GM19467 (cell line): ENCODE data around the gene MKRN2OS.

Experiments
- ATAC-seq: cut with Tn5 transposase; IDR thresholded peaks from one replicate; pipeline ENCODE4 v1.9.1; 2021; ENCODE audit warnings: mild to moderate bottlenecking, moderate library complexity; ENCODE audit not compliant: unreplicated experiment

The MKRN2OS gene, protein sequence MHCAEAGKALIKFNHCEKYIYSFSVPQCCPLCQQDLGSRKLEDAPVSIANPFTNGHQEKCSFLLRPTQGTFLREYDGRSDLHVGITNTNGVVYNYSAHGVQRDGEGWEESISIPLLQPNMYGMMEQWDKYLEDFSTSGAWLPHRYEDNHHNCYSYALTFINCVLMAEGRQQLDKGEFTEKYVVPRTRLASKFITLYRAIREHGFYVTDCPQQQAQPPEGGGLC

DNA sequence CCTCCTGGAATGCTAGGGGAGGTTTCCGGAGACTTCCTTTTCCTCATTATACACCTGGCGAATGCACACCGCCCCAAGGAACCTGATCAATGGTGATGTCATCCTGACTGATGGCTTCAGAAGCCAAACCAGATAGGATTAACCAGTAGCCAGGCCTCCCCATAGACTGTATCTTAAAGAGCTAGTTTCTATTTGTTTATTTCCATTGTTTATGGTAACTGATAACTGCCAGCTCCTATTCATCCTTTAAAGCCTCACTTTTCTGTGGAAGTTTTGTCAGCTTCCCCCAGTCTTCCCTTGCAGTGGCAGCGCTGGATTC lies at the start of gene MKRN2OS:
Gene MKRN2OS (minus strand): TSS at position 27 of the 319 bp plus-strand sequence. CDS start 35 bp downstream, outside the sequence.
- ATAC-seq = no peak

DNA sequence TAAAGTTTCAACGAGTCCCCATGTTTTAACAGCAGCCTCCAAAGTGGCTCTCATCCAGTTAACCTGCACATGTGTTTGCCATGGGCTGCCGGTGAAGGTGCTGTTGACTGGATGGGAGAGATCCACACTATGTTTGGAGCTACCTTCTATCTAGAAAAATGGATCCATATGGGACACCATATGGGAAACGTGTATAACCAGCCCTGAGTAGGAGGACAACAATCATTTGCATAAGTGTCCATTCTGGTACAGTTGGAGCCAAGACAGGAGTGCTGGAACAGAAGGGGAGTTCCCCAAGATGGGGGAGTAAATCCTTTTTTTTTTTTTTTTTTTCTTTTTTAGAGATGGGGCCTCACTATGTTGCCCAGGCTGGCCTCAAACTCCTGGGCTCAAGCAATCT lies 48.2 kb upstream of the MKRN2OS start:
- ATAC-seq = no peak

DNA sequence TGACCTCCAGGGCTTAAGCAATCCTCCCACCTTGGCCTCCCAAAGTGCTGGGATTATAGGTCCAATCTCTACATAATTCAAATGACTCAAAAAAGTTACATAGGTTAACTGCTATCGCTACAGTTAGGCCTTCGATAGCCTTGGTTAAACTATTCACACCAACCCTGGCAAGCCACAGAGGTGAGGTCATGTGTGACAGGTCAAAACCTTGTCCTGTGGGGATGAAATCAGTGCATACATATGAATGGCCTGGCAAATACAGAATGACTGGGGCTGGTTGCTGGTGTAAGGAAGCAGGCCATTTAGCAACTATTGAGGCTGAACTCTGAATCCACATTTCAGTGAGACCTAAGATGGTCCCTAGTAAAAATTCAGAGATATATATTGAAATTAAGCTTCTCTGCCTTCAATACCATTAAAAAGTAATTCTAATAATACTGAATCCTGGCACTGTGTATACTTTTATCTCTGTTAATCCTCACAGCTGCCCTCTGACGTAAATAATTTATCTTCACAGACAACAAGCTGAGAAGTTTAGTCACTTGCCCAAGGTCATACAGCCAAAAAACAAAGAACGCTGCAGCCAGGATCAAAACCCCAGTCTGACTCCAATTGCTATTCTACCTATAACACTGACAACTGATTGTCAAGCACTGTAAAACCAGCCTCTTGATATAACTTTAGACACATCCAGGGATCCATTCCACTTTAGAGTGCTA lies 46.9 kb upstream of the MKRN2OS start:
- ATAC-seq = no peak

DNA sequence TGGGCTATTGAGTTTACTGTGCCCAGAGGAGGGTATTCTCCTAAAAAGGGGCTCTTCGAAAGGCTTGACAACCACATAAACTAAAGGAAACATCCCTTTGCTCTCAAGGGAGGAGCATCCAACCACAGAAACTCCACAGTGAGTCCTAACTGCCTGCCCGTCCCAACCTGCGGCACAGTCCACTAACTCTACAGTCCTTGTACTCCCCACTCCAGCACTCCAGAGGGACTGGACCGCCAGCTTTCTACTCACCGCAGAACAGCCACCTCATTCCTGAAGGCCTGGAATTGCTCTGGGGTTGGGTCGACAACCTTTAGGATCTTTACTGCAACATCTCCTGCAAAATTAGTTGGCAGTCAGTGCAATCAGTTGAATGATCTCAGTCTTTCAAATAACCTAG lies 46.2 kb upstream of the MKRN2OS start:
- ATAC-seq = no peak

DNA sequence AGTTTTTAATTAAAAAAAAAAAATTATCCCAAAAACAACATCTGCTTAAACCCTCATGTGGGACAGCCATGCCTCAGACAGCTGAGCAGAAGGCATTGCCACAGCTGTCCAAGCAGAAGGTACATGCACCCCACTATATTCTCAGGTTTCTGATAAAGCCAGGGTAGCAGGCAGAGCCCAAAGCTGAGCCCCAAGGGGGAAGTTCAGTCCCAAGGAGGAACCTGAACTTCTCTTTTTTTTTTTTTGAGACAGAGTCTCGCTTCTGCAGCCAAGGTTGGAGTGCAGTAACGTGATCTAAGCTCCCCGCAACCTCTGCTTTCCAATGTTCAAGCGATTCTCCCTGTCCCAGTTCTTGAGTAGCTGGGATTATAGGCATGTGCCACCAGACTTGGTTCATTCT lies 44.8 kb upstream of the MKRN2OS start:
- ATAC-seq = no peak

DNA sequence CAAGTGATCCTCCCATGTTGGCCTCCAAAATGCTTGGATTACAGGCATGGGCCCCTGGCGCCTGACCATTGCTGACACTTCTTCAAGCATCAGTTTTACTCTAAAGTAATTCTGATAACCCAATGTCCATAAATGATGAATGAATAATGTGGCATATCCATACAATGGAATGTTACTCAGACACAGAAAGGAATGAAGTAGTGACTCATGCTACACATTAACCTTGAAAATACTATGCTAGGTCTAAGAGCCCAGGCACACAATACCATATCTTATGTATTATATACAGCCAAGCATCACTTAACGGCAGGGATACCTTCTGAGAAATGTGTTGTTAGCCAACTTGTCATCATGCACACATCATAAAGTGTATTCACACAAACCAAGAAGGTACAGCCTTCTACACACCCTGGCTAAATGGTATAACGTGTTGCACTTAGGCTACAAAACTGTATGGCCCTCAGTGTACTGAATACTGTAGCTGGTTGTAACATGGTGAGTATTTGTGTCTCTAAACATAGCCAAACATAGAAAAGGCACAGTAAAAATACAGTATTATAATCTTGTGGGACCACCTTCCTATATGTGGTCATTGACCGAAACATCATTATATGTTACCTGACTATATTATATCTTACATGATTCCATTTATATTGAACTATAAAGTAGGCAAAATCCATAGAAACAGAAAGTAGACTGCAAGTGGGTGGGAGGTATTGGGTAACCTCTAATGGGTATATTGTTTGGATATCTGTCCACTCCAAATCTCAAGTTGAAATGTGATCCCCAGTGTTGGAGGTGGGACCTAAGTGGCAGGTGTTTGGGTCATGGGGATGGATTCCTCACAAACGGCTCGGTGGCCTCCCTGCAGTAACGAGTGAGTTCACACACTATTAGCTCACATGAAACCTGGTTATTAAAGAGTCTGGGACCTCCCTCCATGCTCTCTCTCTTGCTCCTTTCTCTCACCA lies 43.0 kb upstream of the MKRN2OS start:
- no peak for ATAC-seq

DNA sequence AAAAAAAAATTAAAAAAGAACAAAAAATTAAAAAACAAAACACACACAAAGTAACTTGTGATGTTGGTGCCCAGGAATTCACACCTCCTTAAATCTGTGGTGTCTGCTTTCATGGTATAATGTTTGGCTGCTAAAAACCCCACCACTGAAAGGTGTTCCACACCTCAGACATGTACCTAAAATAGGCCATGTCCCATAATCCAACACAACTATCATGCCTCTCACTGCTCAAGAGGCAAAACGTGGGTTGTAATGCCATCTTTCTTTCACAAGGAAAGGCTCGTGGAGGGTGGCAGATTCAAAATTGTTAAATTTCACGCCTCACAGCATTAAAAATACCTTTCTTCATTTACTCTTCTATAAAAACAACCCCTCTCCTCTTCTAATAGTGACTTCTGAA lies 41.1 kb upstream of the MKRN2OS start:
- ATAC-seq = no peak

DNA sequence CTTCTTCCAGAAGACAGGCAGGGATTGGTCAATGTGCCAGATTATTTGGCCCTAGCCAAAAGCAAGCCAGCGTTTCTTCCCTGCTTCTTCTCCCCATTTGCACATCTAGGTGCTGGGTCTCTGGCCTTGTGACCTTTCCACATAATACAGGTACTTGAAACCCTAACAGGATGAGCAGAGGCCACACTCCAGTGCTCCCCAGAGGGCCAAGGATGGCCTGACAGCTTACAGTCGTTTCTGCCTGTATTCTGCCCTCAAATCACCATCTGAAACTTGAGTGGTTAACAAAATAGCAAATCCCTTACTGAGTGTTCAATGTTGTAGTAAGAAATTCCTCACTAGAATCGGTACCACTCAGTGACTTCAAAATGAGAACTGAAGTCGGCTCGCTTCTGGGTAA lies 40.7 kb upstream of the MKRN2OS start:
- no peak for ATAC-seq

DNA sequence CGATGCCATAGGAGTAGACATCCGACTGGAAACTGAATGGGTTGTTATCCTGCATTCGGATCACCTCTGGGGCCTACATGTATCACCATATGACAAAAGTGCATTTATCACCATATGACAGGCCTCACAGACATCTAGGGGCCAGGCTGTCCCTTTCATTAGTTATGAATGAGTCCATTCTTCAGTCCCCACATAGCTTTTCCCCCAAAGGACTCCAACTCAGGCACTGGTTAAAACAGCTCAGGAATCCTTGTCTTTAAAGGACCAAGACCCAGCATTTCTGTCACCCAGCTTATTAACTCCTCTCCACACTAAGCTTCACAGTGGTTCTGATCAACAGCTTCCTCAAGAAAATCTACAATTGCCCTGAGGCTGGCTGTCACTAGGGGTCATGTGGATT lies 39.9 kb upstream of the MKRN2OS start:
- no peak for ATAC-seq

DNA sequence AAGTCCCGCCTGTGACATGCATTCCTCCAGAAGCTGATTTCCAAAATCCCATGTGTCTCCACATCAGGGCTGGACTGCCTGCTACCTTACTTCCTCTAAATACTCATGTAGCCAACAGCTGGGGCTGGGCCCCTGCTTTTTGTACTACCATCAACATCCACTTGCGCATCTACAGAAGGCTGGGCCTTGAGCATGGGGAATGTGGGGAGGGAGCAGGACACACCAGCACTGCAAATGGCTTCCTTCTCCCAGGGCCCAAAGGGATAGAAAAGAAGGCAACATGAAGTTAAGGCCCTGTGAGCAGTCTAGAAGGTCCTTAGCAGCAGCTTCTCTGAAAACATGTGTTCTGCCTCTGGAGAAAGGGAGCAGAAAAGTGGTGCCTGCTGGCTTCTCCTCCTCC lies 38.8 kb upstream of the MKRN2OS start:
- ATAC-seq = no peak

DNA sequence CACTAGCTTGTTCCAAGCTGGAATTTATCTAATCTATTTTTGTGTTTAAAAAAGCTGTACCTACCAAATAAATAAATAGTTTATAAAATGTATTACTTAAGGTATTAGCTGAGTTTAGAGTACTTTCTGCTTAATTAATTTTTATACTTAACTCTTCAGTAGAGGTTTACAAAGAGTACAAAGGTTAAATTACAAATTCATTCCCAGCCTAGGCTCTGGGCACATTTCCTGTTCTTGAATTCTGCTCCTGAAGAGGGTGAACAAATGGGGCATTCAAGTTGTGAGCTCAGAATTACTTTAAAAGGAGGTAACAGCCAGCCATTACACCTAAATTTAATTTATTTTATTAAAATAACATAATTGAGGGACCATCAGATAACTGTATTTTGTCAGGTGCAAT lies 38.0 kb upstream of the MKRN2OS start:
- ATAC-seq = no peak

DNA sequence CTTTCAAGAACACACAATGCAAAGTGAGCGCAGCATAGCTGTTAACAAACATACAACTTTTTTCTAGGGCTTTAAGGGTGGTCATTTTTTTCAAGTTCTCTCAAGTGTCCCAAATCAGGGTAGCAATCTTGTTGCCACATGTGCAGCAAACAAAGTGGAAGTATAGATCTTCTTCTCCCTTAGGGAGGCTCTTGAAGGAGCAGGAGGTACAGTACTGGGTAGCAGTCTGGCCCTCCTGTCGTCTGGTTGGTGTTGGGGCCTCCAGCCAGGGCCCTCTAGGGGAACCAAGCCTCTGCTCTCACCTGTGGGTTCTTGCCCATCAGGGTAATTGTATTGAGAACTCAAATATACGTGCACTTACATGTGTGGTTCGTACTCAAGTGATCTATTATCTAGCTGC lies 37.4 kb upstream of the MKRN2OS start:
- no peak for ATAC-seq

DNA sequence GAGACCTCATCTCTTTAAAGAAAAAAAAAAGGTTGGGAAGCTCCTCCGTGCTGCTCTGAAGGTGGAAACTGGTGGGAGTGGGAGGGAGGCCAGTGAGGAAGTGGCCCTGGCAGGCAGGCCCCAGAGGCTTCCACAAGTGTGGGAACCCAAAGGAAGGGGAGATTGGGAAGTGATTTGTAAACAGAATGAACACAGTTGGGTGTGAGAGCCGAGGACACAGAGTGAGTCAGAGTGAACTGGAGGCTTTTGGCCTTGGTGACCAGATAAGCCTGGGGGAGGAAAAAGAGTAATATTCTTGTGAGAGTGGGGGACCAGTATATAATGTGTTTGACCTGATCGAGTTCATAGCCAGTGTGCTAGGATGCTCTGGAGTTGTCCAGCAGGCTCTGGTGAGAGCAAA lies 34.6 kb upstream of the MKRN2OS start:
- ATAC-seq = no peak

DNA sequence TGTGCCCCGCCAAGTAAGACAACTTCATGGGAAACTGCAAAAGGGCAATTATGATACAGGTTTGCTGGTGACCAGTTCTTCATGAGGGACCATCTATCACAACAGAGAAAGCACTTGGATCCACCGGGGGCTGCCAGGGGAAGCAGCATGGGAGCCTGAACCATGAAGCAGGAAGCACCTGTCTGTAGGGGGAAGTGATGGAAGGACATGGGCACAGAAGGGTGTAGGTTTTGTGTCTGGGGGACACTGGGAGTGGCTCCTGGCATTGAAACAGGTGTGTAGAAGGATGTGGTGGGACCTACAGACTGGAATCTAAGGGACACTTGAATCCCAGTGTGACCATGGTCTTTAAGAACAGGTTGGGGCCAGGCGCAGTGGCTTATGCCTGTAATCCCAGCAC lies 34.2 kb upstream of the MKRN2OS start:
- ATAC-seq = no peak

DNA sequence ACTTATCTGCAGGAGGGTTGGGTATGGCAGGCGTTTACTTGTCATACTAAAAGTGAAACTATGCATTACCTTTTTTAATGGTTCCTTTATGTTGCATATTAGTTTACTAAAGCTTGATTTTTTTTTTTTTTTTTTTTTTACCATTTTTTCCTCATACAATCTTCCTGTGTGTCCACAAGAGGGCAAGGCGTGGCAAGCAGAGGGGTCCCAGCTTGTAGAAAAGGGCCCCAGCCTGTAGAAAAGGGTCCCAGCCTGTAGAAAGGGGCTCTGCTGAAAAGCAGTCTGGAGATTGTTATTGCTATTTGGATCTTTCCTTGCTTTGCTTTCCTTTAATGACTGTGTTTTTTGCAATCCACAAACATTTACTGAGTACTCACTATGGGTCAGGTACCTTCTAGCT lies 33.4 kb upstream of the MKRN2OS start:
- no peak for ATAC-seq

DNA sequence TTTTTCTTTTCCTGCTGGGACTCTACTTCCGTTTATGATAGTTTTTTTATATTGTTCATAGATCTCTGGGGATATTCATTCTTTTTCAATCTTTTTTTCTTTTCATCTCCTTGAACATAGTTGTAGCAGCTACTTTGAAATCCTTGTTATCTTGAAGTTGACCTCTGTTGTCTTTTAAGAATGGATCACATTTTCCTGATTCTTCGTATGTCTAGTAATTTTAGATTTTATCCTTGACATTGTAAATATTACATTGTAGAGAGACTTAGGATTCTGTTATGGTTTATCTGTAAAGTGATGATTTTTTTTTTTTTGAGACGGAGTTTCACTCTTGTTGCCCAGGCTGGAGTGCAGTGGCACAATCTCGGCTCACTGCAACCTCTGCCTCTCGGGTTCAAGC lies 32.1 kb upstream of the MKRN2OS start:
- ATAC-seq = no peak

DNA sequence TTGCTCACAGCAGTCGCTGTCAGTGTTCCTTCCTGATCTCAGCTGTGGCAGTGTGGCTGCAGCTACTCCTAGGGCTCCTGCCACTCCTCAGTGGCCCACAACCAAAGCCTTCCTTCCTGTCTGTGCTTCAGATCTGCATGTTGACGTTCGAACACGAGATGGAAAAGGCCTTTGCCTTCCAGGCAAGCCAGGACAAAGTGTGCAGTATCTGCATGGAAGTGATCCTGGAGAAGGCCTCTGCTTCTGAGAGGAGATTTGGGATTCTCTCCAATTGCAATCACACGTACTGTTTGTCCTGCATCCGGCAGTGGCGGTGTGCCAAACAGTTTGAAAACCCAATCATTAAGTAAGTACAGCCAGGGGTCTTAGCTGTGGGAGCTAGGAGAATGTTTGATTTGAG lies 29.4 kb upstream of the MKRN2OS start:
- no peak for ATAC-seq

DNA sequence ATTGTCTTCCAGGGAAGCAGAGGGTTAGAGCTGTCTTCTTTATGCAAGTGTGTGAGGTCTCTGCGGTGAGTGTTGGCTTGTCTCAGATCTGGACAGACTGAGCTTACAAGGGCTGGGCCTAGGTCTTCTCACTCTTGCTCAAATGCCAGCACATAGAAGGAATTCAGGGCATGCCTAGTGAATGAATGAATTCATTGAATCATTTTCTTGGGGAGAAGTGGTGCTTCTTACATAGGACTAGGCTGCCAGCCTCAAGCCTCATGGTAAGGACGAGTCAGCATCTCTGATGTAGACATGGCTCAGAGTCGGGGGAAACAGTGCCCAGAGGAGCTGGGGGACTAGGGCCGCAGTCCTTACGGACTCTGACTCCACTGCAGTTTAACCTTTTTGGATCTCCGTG lies 28.8 kb upstream of the MKRN2OS start:
- ATAC-seq = no peak

DNA sequence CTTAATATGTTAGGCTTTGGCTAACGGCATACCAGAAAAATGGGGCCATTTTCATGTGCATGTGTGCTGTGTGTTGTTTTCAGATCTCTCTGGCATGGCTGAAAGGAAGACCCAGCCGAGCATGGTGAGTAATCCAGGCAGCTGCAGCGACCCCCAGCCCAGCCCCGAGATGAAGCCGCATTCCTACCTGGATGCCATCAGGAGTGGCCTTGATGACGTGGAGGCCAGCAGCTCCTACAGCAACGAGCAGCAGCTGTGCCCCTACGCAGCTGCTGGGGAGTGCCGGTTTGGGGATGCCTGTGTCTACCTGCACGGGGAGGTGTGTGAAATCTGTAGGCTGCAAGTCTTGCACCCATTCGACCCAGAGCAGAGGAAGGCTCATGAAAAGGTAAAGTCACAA lies 26.7 kb upstream of the MKRN2OS start:
- ATAC-seq = no peak

DNA sequence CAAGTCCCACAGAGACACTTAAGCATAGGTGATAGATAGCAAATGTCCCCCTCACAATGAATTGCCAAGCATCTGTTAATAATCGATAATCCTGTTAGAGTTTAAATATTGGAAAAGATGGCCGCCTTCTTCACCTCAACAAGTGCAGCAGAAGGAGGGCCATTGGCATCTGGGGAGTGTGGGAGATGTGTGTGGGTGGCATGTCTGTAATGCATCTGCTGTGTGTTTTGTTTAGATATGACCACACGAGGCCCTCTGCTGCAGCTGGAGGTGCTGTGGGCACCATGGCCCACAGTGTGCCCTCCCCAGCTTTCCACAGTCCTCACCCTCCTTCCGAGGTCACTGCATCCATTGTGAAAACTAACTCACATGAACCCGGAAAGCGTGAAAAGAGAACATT lies 24.5 kb upstream of the MKRN2OS start:
- no peak for ATAC-seq

DNA sequence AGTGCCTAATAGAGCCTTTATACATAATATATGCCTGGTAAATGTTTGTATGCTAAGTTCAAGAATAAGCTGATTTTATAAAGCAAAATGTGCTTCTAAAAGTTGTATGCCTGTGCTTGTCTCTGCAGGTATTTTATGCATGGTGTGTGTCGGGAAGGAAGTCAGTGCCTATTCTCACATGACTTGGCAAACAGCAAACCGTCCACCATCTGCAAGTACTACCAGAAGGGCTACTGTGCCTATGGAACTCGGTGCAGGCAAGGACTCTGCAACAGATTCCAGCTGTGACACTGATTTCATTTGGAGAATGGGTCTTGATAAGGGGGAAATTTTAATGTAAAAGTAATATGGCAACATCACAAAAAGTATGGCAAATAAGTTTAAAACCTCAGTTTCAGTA lies 23.4 kb upstream of the MKRN2OS start:
- no peak for ATAC-seq

DNA sequence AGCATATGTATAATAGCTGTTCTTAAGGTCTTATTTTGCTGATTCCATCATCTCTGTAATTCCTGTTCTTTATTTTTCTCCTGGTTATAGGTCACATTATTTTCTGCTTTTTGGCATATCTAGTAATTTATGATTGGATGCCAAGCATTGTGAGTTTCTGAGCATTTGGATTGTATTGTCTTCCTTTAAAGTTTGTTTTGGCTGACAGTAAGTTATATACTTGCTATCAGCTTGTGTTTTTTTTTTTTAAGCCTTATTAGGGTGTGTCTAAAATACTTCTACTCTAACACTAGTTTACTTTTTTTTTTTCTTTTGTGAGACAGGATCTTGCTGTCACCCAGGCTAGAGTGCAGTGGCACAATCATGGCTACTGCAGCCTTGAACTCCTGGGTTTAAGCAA lies 21.7 kb upstream of the MKRN2OS start:
- ATAC-seq = no peak
